HEK293 (cell line): Measurements from ENCODE around the gene C1orf141.
A peak's percentile ranks its signal among the peaks of the same experiment; 100 is the strongest.

Source experiments
- CTCF ChIA-PET: fragments of 350-600 bp; formaldehyde crosslinking; extraction: SDS; loops from one replicate; lab custom pipeline; 2021; ENCODE audit warnings: antibody characterized with exemption; lab: Yijun Ruan, JAX
- POLR2A ChIA-PET: fragments of 300-600 bp; formaldehyde crosslinking; extraction: SDS; loops from one replicate; lab custom pipeline; 2020; ENCODE audit warnings: antibody characterized with exemption, inconsistent platforms; lab: Yijun Ruan, JAX
- H3K27ac ChIP-seq: fragments of 200-500 bp; sonication (Bioruptor generic); 2 replicates; pipeline ENCODE4 v1.5.1; 2014; ENCODE audit warnings: low read depth, low read length, control low read depth, inconsistent platforms; ENCODE audit errors: extremely low read depth
- H3K36me3 ChIP-seq, 2 experiments: fragments of 200-500 bp in 1 of 2; sonication (Bioruptor generic) in 1 of 2; 1 replicate in 1 of 2; 2 replicates in 1 of 2; pipeline ENCODE4 v1.5.1; 2014 to 2017; ENCODE audit warnings: inconsistent platforms in 2 of 2, low read length in 2 of 2; ENCODE audit not compliant: control insufficient read depth in 2 of 2, insufficient read depth in 1 of 2
- H3K4me1 ChIP-seq: fragments of 200-500 bp; sonication (Bioruptor generic); 2 replicates; pipeline ENCODE4 v1.5.1; 2014; ENCODE audit warnings: mild to moderate bottlenecking, low read length, inconsistent platforms; ENCODE audit not compliant: control insufficient read depth, insufficient read depth
- H3K4me3 ChIP-seq: 2 replicates; pipeline ENCODE4 v1.5.1; 2011; ENCODE audit warnings: low read depth, mild to moderate bottlenecking, control low read depth, low read length, moderate library complexity
- H3K9me3 ChIP-seq: fragments of 200-500 bp; sonication (Bioruptor generic); 2 replicates; pipeline ENCODE4 v1.5.1; 2014; ENCODE audit warnings: low read depth, low read length, inconsistent platforms; ENCODE audit not compliant: control insufficient read depth, insufficient read depth
- BCL11A ChIP-seq: fragments of 450-650 bp; formaldehyde crosslinking; IDR thresholded peaks from 2 replicates; pipeline ENCODE4 v1.5.1; 2016; ENCODE audit warnings: low read depth, missing biosample characterization, missing genetic modification characterization
- MZF1 ChIP-seq: fragments of 450-650 bp; formaldehyde crosslinking; IDR thresholded peaks from 2 replicates; pipeline ENCODE4 v1.5.1; 2017; ENCODE audit warnings: missing biosample characterization, missing genetic modification characterization, borderline replicate concordance
- OVOL3 ChIP-seq: fragments of 450-650 bp; formaldehyde crosslinking; IDR thresholded peaks from 2 replicates; pipeline ENCODE4 v1.5.1; 2016; ENCODE audit warnings: missing biosample characterization, missing genetic modification characterization
- RBAK ChIP-seq: fragments of 450-650 bp; formaldehyde crosslinking; IDR thresholded peaks from 2 replicates; pipeline ENCODE4 v1.5.1; 2016; ENCODE audit warnings: missing biosample characterization, missing genetic modification characterization
- SETDB1 ChIP-seq: IDR thresholded peaks from one replicate; pipeline ENCODE4 v1.6.1; 2017; ENCODE audit warnings: mild to moderate bottlenecking, low read length, moderate library complexity, mixed read lengths; ENCODE audit not compliant: insufficient read length
- YY2 ChIP-seq: fragments of 450-650 bp; formaldehyde crosslinking; IDR thresholded peaks from 2 replicates; pipeline ENCODE4 v1.5.1; 2016; ENCODE audit warnings: missing biosample characterization, missing genetic modification characterization
- ZNF133 ChIP-seq: fragments of 450-650 bp; formaldehyde crosslinking; IDR thresholded peaks from 2 replicates; pipeline ENCODE4 v1.5.1; 2016; ENCODE audit warnings: missing biosample characterization, missing genetic modification characterization
- ZNF138 ChIP-seq: fragments of 450-650 bp; formaldehyde crosslinking; IDR thresholded peaks from 2 replicates; pipeline ENCODE4 v1.5.1; 2016; ENCODE audit warnings: missing biosample characterization, missing genetic modification characterization, borderline replicate concordance
- ZNF16 ChIP-seq: fragments of 450-650 bp; formaldehyde crosslinking; IDR thresholded peaks from 2 replicates; pipeline ENCODE4 v1.5.1; 2016; ENCODE audit warnings: low read depth, missing biosample characterization, missing genetic modification characterization
- ZNF175 ChIP-seq: fragments of 450-650 bp; formaldehyde crosslinking; IDR thresholded peaks from 2 replicates; pipeline ENCODE4 v1.5.1; 2016; ENCODE audit warnings: missing biosample characterization, missing genetic modification characterization
- ZNF19 ChIP-seq: fragments of 450-650 bp; formaldehyde crosslinking; IDR thresholded peaks from 2 replicates; pipeline ENCODE4; 2016; ENCODE audit warnings: missing biosample characterization, missing genetic modification characterization, low read depth
- ZNF221 ChIP-seq: fragments of 450-650 bp; formaldehyde crosslinking; IDR thresholded peaks from 2 replicates; pipeline ENCODE4 v1.5.1; 2017; ENCODE audit warnings: missing biosample characterization, missing genetic modification characterization, borderline replicate concordance
- ZNF239 ChIP-seq: fragments of 450-650 bp; formaldehyde crosslinking; IDR thresholded peaks from 2 replicates; pipeline ENCODE4 v1.5.1; 2016; ENCODE audit warnings: missing biosample characterization, missing genetic modification characterization
- ZNF37A ChIP-seq: fragments of 450-650 bp; IDR thresholded peaks from 2 replicates; pipeline ENCODE4 v1.5.1; 2018; ENCODE audit warnings: missing biosample characterization, missing genetic modification characterization
- ZNF473 ChIP-seq: fragments of 450-650 bp; formaldehyde crosslinking; IDR thresholded peaks from 2 replicates; pipeline ENCODE4 v1.5.1; 2017; ENCODE audit warnings: missing biosample characterization, missing genetic modification characterization
- ZNF544 ChIP-seq: fragments of 450-650 bp; formaldehyde crosslinking; IDR thresholded peaks from 2 replicates; pipeline ENCODE4 v1.5.0; 2017; ENCODE audit warnings: missing biosample characterization, missing genetic modification characterization
- ZNF548 ChIP-seq: fragments of 450-650 bp; formaldehyde crosslinking; IDR thresholded peaks from 2 replicates; pipeline ENCODE4 v1.5.1; 2016; ENCODE audit warnings: missing biosample characterization, missing genetic modification characterization
- ZNF549 ChIP-seq: fragments of 450-650 bp; IDR thresholded peaks from 2 replicates; pipeline ENCODE4 v1.5.1; 2018; ENCODE audit warnings: missing biosample characterization, missing genetic modification characterization, mild to moderate bottlenecking, inconsistent platforms, moderate library complexity
- ZNF610 ChIP-seq: fragments of 450-650 bp; formaldehyde crosslinking; IDR thresholded peaks from 2 replicates; pipeline ENCODE4 v1.5.1; 2016; ENCODE audit warnings: missing biosample characterization, missing genetic modification characterization, borderline replicate concordance
- ZNF670 ChIP-seq: fragments of 450-650 bp; formaldehyde crosslinking; IDR thresholded peaks from 2 replicates; pipeline ENCODE4 v1.5.1; 2016; ENCODE audit warnings: missing biosample characterization, missing genetic modification characterization, low read depth
- ZNF776 ChIP-seq: fragments of 450-650 bp; formaldehyde crosslinking; IDR thresholded peaks from 2 replicates; pipeline ENCODE4 v1.5.0; 2017; ENCODE audit warnings: missing biosample characterization, missing genetic modification characterization, borderline replicate concordance
- TF ChIP-seq, protein P1 (sequence below): fragments of 450-650 bp; formaldehyde crosslinking; IDR thresholded peaks from 2 replicates; pipeline ENCODE4 v1.5.1; 2016; ENCODE audit warnings: missing biosample characterization, missing genetic modification characterization
- TF ChIP-seq, protein P2 (sequence below): fragments of 450-650 bp; formaldehyde crosslinking; IDR thresholded peaks from 2 replicates; pipeline ENCODE4 v1.5.1; 2016; ENCODE audit warnings: missing biosample characterization, missing genetic modification characterization, borderline replicate concordance
- TF ChIP-seq, protein P3 (sequence below): fragments of 450-650 bp; formaldehyde crosslinking; IDR thresholded peaks from 2 replicates; pipeline ENCODE4 v1.5.1; 2017; ENCODE audit warnings: missing biosample characterization, missing genetic modification characterization

C1orf141 gene

DNA sequence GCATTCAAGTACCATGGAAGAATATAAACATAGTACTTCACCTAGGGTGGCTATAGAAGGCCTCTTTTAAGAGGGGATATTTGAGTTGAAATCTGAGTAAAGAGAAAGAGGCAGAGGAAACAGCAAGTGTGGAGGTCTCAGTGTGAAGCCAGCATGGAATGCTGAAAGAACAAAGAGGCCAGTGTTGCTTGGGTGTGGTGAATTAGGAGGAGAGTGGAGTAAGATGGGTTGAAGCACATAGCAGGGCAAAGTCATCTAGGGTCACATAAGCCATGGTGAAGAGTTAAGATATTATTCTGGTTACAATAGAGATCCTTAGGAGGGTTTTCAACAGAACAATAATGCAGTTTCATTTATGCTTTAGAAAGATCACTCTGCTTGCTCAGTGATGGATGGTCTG lies 37.5 kb downstream of the C1orf141 start (continued):
- TF ChIP-seq, protein P1, sequence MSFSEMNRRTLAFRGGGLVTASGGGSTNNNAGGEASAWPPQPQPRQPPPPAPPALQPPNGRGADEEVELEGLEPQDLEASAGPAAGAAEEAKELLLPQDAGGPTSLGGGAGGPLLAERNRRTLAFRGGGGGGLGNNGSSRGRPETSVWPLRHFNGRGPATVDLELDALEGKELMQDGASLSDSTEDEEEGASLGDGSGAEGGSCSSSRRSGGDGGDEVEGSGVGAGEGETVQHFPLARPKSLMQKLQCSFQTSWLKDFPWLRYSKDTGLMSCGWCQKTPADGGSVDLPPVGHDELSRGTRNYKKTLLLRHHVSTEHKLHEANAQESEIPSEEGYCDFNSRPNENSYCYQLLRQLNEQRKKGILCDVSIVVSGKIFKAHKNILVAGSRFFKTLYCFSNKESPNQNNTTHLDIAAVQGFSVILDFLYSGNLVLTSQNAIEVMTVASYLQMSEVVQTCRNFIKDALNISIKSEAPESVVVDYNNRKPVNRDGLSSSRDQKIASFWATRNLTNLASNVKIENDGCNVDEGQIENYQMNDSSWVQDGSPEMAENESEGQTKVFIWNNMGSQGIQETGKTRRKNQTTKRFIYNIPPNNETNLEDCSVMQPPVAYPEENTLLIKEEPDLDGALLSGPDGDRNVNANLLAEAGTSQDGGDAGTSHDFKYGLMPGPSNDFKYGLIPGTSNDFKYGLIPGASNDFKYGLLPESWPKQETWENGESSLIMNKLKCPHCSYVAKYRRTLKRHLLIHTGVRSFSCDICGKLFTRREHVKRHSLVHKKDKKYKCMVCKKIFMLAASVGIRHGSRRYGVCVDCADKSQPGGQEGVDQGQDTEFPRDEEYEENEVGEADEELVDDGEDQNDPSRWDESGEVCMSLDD (tag by site-specific recombination), result no peak
- TF ChIP-seq ZNF16 (tag by site-specific recombination) (no peak), ZNF19 (tag by site-specific recombination) (no peak), ZNF37A (tag by site-specific recombination) (no peak), ZNF138 (tag by site-specific recombination) (no peak), ZNF175 (no peak), YY2 (tag by site-specific recombination) (no peak), ZNF473 (tag by site-specific recombination) (no peak), MZF1 (no peak)

DNA sequence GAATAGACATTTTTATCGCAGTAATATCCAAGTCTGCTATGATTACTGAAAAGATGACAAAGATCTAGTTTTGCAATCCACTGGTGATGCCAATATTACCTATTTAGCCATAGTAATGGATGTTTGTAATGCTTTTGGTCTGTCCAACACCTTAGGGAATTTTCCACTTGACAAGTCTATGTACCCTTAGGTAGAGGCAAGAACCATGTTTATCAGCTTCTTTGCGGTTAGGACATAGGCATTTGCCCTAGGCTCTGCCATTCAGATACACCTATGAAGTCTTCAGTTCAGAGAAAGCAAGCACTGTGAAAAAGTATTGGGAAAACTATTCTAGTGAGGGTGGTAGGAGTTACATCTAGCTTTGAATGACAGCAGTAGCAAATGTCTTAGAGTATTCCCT lies 40.6 kb downstream of the C1orf141 start:
- TF ChIP-seq ZNF548 (tag by site-specific recombination) (no peak), RBAK (tag by site-specific recombination) (no peak), ZNF610 (tag by site-specific recombination) (no peak), ZNF776 (tag by site-specific recombination) (no peak), ZNF239 (no peak)
- TF ChIP-seq, protein P2, sequence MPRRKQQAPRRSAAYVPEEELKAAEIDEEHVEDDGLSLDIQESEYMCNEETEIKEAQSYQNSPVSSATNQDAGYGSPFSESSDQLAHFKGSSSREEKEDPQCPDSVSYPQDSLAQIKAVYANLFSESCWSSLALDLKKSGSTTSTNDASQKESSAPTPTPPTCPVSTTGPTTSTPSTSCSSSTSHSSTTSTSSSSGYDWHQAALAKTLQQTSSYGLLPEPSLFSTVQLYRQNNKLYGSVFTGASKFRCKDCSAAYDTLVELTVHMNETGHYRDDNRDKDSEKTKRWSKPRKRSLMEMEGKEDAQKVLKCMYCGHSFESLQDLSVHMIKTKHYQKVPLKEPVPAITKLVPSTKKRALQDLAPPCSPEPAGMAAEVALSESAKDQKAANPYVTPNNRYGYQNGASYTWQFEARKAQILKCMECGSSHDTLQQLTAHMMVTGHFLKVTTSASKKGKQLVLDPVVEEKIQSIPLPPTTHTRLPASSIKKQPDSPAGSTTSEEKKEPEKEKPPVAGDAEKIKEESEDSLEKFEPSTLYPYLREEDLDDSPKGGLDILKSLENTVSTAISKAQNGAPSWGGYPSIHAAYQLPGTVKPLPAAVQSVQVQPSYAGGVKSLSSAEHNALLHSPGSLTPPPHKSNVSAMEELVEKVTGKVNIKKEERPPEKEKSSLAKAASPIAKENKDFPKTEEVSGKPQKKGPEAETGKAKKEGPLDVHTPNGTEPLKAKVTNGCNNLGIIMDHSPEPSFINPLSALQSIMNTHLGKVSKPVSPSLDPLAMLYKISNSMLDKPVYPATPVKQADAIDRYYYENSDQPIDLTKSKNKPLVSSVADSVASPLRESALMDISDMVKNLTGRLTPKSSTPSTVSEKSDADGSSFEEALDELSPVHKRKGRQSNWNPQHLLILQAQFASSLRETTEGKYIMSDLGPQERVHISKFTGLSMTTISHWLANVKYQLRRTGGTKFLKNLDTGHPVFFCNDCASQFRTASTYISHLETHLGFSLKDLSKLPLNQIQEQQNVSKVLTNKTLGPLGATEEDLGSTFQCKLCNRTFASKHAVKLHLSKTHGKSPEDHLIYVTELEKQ (tag by site-specific recombination), result no peak
- Histone ChIP-seq H3K27ac (no peak overlapping the region), H3K4me1 (no peaks in the 10 kb centered on the region), H3K9me3 (no peaks in the 10 kb centered on the region), H3K4me3 (no peak overlapping the region), H3K36me3 (no peaks in the 10 kb centered on the region)
- CTCF ChIA-PET, result interaction anchor here (0.5 to 0.6 kb wide), 2 partner anchors 90 to 94 kb away, joined by 3 to 6 read pairs; no protein-coding TSS in a partner anchor
- POLR2A ChIA-PET, result no interaction called here

DNA sequence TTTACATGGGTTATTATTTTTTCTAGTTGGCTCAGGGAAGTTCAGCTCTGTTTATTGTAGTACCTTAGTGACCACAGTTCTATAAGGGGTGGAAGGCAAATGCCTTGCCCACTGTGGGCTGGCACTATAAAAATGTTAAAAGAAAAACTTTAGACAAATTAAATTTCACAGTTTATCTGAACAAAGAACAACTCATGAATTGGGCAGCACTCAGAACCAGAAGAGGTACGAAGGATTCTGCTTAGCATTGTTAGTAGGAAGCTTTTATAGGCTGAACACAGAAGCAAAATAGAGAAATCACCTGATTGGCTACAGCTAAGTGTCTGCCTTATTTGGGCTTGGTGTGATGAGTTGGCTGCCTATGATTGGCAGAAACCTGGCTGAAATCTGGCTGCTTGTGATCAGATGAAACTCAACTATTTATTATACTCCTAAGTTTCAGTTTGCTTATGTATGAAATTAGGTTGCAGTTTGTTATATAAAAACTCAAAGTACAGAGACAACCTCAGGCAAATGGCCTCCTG lies 45.0 kb downstream of the C1orf141 start:
- Histone ChIP-seq H3K9me3 (no peaks in the 10 kb centered on the region), H3K4me1 (no peaks in the 10 kb centered on the region), H3K27ac (no peak overlapping the region), H3K4me3 (no peak overlapping the region), H3K36me3 (no peaks in the 10 kb centered on the region)
- POLR2A ChIA-PET, result no interaction called here
- CTCF ChIA-PET, result interaction anchor here (0.7 kb wide), 1 partner anchor 104 kb away, joined by 4 read pairs; no protein-coding TSS in a partner anchor
- TF ChIP-seq ZNF133 (tag by site-specific recombination), result no peak
- TF ChIP-seq ZNF221 (tag by site-specific recombination), result no peak
- TF ChIP-seq ZNF670 (tag by site-specific recombination), result no peak
- no peak for TF ChIP-seq ZNF544 (tag by site-specific recombination)
- TF ChIP-seq ZNF239, result no peak
- no peak for TF ChIP-seq OVOL3 (tag by site-specific recombination)
- peak; percentile 47 for TF ChIP-seq SETDB1
- TF ChIP-seq BCL11A (tag by site-specific recombination), result no peak
- peak; percentile 99 for TF ChIP-seq ZNF549 (tag by site-specific recombination)
- TF ChIP-seq, protein P3, sequence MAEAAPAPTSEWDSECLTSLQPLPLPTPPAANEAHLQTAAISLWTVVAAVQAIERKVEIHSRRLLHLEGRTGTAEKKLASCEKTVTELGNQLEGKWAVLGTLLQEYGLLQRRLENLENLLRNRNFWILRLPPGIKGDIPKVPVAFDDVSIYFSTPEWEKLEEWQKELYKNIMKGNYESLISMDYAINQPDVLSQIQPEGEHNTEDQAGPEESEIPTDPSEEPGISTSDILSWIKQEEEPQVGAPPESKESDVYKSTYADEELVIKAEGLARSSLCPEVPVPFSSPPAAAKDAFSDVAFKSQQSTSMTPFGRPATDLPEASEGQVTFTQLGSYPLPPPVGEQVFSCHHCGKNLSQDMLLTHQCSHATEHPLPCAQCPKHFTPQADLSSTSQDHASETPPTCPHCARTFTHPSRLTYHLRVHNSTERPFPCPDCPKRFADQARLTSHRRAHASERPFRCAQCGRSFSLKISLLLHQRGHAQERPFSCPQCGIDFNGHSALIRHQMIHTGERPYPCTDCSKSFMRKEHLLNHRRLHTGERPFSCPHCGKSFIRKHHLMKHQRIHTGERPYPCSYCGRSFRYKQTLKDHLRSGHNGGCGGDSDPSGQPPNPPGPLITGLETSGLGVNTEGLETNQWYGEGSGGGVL (tag by site-specific recombination), result no peak
